A549 (cell line): ENCODE measurements around the gene GRK3.

Experiments
- HDAC2 ChIP-seq: fragments of 200-600 bp; sonication (generic); IDR thresholded peaks from 2 replicates; pipeline ENCODE4 v1.6.1; 2016
- KDM1A ChIP-seq: fragments of 200-600 bp; sonication (generic); IDR thresholded peaks from 2 replicates; pipeline ENCODE4 v1.6.1; 2016; ENCODE audit warnings: low read depth, mild to moderate bottlenecking
- POLR2A ChIP-seq: IDR thresholded peaks from 2 replicates; pipeline ENCODE4 v1.6.1; 2012; ENCODE audit warnings: mild to moderate bottlenecking, low read length
- RAD21 ChIP-seq, 2 experiments: fragments of >200 bp in 1 of 2; sonication (Bioruptor Twin) in 1 of 2; formaldehyde crosslinking in 1 of 2; IDR thresholded peaks in 1 of 2; conservative IDR thresholded peaks in 1 of 2; 2 replicates in 1 of 2; 3 replicates in 1 of 2; pipeline ENCODE4 v1.6.1; 2012 to 2018; ENCODE audit warnings: inconsistent platforms in 1 of 2
- RARB ChIP-seq: fragments of 250-450 bp; sonication (Bioruptor Pico); IDR thresholded peaks from 2 replicates; pipeline ENCODE4 v1.8.0; 2021; ENCODE audit warnings: mild to moderate bottlenecking, moderate library complexity
- REST ChIP-seq: fragments of 200-600 bp; sonication (generic); IDR thresholded peaks from 2 replicates; pipeline ENCODE4 v1.6.1; 2016; ENCODE audit warnings: antibody characterized with exemption, mild to moderate bottlenecking, moderate library complexity
- RNF2 ChIP-seq: fragments of 200-600 bp; sonication (generic); IDR thresholded peaks from 2 replicates; pipeline ENCODE4 v1.6.1; 2016; ENCODE audit warnings: low read depth, mild to moderate bottlenecking, antibody characterized with exemption, moderate library complexity, borderline replicate concordance
- SREBF2 ChIP-seq: fragments of 450-650 bp; IDR thresholded peaks from 2 replicates; pipeline ENCODE4 v1.6.1; 2014; ENCODE audit warnings: mild to moderate bottlenecking, moderate library complexity
- TF ChIP-seq, protein P1 (sequence below): fragments of >200 bp; sonication (Bioruptor Twin); formaldehyde crosslinking; IDR thresholded peaks from 3 replicates; pipeline ENCODE4 v1.5.1; 2016

DNA sequence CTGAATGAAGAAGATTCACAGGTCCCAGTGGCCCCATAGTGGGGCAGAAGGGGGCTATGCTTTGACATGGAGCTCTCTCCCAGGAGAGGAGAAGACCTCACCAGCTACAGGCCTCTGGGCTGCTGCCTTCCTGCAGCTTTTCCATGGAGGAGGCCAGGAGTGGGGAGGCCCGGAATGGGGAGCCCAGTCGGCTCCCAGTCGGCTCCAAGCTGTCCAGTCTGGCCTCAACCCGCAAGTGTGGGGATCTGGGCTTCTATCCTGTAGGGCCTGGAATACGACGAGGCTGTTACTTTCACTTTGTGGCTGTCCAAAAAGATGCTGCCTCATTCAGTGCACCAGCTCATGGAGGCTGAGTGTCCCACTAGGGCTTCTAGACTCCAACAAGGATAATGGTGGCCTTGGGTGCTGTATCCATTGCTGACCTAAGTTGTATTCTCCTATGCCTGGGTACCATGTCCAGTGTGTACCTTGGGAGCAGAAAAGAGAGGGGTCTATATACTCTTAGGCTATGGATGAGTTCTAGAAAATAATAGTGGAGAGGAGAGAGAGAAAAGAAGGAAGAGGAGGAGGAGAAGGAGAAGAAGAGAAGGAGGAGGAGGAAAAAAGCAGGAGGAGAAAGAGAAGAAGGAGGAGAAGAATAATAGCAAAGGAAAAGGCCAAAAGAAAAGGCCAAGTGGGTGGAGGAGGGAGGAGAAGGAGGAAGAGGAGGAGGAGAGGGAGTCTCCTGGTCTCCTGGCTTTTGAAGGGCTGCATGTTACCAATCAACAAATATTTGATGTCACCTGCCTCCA, 178.6 kb downstream of the GRK3 start:
- TF ChIP-seq, protein P1, sequence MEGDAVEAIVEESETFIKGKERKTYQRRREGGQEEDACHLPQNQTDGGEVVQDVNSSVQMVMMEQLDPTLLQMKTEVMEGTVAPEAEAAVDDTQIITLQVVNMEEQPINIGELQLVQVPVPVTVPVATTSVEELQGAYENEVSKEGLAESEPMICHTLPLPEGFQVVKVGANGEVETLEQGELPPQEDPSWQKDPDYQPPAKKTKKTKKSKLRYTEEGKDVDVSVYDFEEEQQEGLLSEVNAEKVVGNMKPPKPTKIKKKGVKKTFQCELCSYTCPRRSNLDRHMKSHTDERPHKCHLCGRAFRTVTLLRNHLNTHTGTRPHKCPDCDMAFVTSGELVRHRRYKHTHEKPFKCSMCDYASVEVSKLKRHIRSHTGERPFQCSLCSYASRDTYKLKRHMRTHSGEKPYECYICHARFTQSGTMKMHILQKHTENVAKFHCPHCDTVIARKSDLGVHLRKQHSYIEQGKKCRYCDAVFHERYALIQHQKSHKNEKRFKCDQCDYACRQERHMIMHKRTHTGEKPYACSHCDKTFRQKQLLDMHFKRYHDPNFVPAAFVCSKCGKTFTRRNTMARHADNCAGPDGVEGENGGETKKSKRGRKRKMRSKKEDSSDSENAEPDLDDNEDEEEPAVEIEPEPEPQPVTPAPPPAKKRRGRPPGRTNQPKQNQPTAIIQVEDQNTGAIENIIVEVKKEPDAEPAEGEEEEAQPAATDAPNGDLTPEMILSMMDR = no peak
- TF ChIP-seq SREBF2 = no peak
- TF ChIP-seq POLR2A = no peak
- no peak for TF ChIP-seq KDM1A
- no peak for TF ChIP-seq RARB (CRISPR knock-in tag)
- TF ChIP-seq RAD21 (conservative IDR thresholded peaks at IDR 0.05 in 1 of 2, IDR thresholded peaks at IDR 0.05 in 1 of 2) = no peak
- no peak for TF ChIP-seq RNF2
- no peak for TF ChIP-seq REST
- no peak for TF ChIP-seq HDAC2
